Adrenal gland (tissue), 5 donors: Measurements from ENCODE around the gene ZSCAN18.

Experiments used
- CTCF ChIP-seq, 6 experiments: fragments of 450-650 bp in 4 of 6; fragments of 200-600 bp in 2 of 6; sonication (generic) in 1 of 6; IDR thresholded peaks; 1 replicate in 5 of 6; 2 replicates in 1 of 6; pipeline versions ENCODE4 v1.5.1 to v1.8.0; 2016 to 2021; ENCODE audit warnings: antibody characterized with exemption in 6 of 6, mild to moderate bottlenecking in 2 of 6, moderate library complexity in 1 of 6
- POLR2A ChIP-seq, 2 donors: fragments of 450-650 bp; IDR thresholded peaks; one replicate each; pipeline ENCODE4 v1.6.1; 2017; ENCODE audit warnings: antibody characterized with exemption in 2 of 2, mild to moderate bottlenecking in 2 of 2, moderate library complexity in 1 of 2
- donor health status: DM: no; HTN: no; CAD: no.

GRCh38 chr19:58095328-58095727, 2.7 kb downstream of the ZSCAN18 start:
- TF ChIP-seq POLR2A (IDR thresholded peaks at IDR 0.05) (no peak), CTCF (IDR thresholded peaks at IDR 0.05) (no peak)
